Measurements from ENCODE around the gene PDE2A. TPM values are rescaled to one million over a fixed set of nuclear protein-coding genes. Genes with fewer than 3 reads are reported as not detected.
A peak's percentile ranks its signal among the peaks of the same experiment; 100 is the strongest.

Gene PDE2A
- total RNA-seq, 5 donors from 2014 or later (not counting 1 experiment from before 2014, with no cell fraction given), result 1.1 to 6.1 (median 1.7) TPM

DNA sequence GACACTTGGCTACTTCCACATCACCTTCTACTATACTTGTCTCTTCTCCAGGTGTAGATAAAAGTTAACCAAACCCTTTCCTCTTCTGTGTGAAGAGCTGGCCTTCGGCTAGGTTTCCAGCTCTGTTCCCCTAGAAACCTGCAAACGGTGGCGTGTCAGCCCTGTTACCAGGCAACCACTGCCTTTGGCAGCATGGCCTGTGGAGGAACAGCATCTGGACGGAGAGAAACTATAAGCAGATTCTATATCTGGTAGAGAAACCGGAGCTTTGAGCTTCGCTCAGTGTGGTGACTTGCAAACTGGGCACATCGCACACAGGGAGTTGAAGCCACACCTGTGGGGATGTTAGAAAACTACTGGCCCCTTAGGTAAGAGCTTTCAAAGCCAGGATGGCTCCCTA is 42.1 kb upstream of the PDE2A start:
- peaks cover 14 to 69% of the 10 kb centered on the region in 2 experiments for H3K4me1 ChIP-seq (ENCODE audit: control insufficient read depth in 1 of 2, extremely low read depth in 1 of 2, insufficient read depth in 2 of 2, low read length in 2 of 2)
- H3K27me3 ChIP-seq (replicated peaks in 1 of 2; ENCODE audit: control insufficient read depth in 2 of 2, extremely low read depth in 1 of 2, insufficient read depth in 2 of 2, low read length in 1 of 2), result no peaks in the 10 kb centered on the region
- Mint-ChIP-seq H3K27me3 (no peaks in the 10 kb centered on the region), H3K9me3 (no peaks in the 10 kb centered on the region), H3K4me3 (no peak overlapping the region), H3K4me1 (peaks cover 59 to 69% (median 65%) of the 10 kb centered on the region in 3 donors), H3K36me3 (peaks cover 15% of the 10 kb centered on the region), H3K27ac (no peak overlapping the region)
- WGBS (ENCODE audit: insufficient coverage), result 94% methylated on average over 6 of the region's 7 CpGs
- POLR2A ChIA-PET, result interaction anchor here in 1 of 2 donors (0.7 kb wide), 1 partner anchor 815 kb away, joined by 7 read pairs; no protein-coding TSS in a partner anchor
- peaks cover 12 to 64% of the 10 kb centered on the region in 2 donors for H3K36me3 ChIP-seq (ENCODE audit: control insufficient read depth in 2 of 2, extremely low read depth in 1 of 2, insufficient read depth in 1 of 2, low read length in 1 of 2)
- no peak overlapping the region for H3K4me3 ChIP-seq (ENCODE audit: control insufficient read depth in 1 of 2, extremely low read depth in 1 of 2, low read length in 1 of 2)
- DNase-seq (no peak), ATAC-seq (replicated peaks in 1 of 4) (no peak)
- CTCF ChIA-PET, result interaction anchor here (0.6 to 1.0 kb wide), 3 partner anchors 9 to 238 kb away, joined by 4 to 7 read pairs (median 4); no protein-coding TSS in a partner anchor
- H3K9me3 ChIP-seq, result no peaks in the 10 kb centered on the region
- no peak overlapping the region for H3K27ac ChIP-seq (ENCODE audit: low read length)

GRCh38 chr11:72712841-72713240 is 38.6 kb upstream of the PDE2A start:
- Histone ChIP-seq H3K27me3 (replicated peaks in 1 of 2; ENCODE audit: control insufficient read depth in 2 of 2, extremely low read depth in 1 of 2, insufficient read depth in 2 of 2, low read length in 1 of 2) (no peaks in the 10 kb centered on the region), H3K36me3 (ENCODE audit: control insufficient read depth in 2 of 2, extremely low read depth in 1 of 2, insufficient read depth in 1 of 2, low read length in 1 of 2) (peaks cover 18 to 82% of the 10 kb centered on the region in 2 donors), H3K9me3 (no peaks in the 10 kb centered on the region), H3K4me1 (ENCODE audit: control insufficient read depth in 1 of 2, extremely low read depth in 1 of 2, insufficient read depth in 2 of 2, low read length in 2 of 2) (peaks cover 0 to 34% of the 10 kb centered on the region in 2 experiments), H3K4me3 (ENCODE audit: control insufficient read depth in 1 of 2, extremely low read depth in 1 of 2, low read length in 1 of 2) (no peak overlapping the region), H3K27ac (ENCODE audit: low read length) (no peak overlapping the region)
- DNase-seq (no peak), ATAC-seq (replicated peaks in 1 of 4) (no peak)
- 100% methylated on average over 1 of the region's 10 CpGs for WGBS (ENCODE audit: insufficient coverage)
- peaks cover 33% of the 10 kb centered on the region for H3K36me3 Mint-ChIP-seq
- no peaks in the 10 kb centered on the region for H3K9me3 Mint-ChIP-seq
- peaks cover 26 to 37% (median 33%) of the 10 kb centered on the region in 3 donors for H3K4me1 Mint-ChIP-seq
- ChIA-PET CTCF (no interaction called here), POLR2A (no interaction called here)
- H3K27ac Mint-ChIP-seq, result no peak overlapping the region
- H3K4me3 Mint-ChIP-seq, result no peak overlapping the region
- no peaks in the 10 kb centered on the region for H3K27me3 Mint-ChIP-seq

DNA sequence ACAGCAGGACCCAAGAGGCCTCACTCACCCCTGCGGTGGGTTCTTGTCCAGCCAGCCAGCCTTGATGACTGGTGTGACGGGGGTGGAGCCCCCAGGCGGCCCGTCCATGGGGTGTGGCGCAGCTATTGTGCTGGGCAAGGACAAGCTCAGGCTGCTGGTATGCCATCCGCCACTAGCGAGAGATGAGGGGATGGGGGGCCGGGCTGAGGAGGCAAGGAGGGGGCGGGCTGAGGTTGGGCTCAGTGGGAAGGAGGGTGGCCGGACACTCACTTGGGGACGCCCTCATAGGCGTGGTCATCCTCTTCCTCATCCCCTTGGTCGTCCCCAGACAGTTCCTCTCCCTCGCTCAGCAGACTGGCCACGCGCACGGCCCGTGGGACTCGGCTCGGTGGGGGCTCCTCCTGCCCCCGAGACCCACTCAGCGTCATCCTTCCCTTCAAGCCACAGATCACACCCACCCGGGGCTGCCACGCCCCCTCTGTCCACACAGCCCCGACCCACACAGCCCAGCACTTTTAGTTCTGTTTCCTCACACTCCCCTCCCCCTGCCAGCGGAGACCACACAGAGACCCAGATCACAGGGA is 38.0 kb upstream of the PDE2A start:
- 89% methylated on average over 18 of the region's 26 CpGs for WGBS (ENCODE audit: insufficient coverage)
- ChIA-PET POLR2A (no interaction called here), CTCF (no interaction called here)
- no peaks in the 10 kb centered on the region for H3K9me3 Mint-ChIP-seq
- H3K4me3 Mint-ChIP-seq, result no peak overlapping the region
- no peaks in the 10 kb centered on the region for H3K27me3 Mint-ChIP-seq
- no peaks in the 10 kb centered on the region for H3K9me3 ChIP-seq
- no peaks in the 10 kb centered on the region for H3K27me3 ChIP-seq (replicated peaks in 1 of 2; ENCODE audit: control insufficient read depth in 2 of 2, extremely low read depth in 1 of 2, insufficient read depth in 2 of 2, low read length in 1 of 2)
- peaks cover 26 to 32% (median 27%) of the 10 kb centered on the region in 3 donors for H3K4me1 Mint-ChIP-seq
- ATAC-seq (replicated peaks in 1 of 4) (no peak), DNase-seq (no peak)
- H3K36me3 Mint-ChIP-seq, result peaks cover 36% of the 10 kb centered on the region
- H3K27ac Mint-ChIP-seq, result no peak overlapping the region
- H3K4me3 ChIP-seq (ENCODE audit: control insufficient read depth in 1 of 2, extremely low read depth in 1 of 2, low read length in 1 of 2), result no peak overlapping the region
- no peak overlapping the region for H3K27ac ChIP-seq (ENCODE audit: low read length)
- peaks cover 17 to 82% of the 10 kb centered on the region in 2 donors for H3K36me3 ChIP-seq (ENCODE audit: control insufficient read depth in 2 of 2, extremely low read depth in 1 of 2, insufficient read depth in 1 of 2, low read length in 1 of 2)
- peaks cover 0 to 29% of the 10 kb centered on the region in 2 experiments for H3K4me1 ChIP-seq (ENCODE audit: control insufficient read depth in 1 of 2, extremely low read depth in 1 of 2, insufficient read depth in 2 of 2, low read length in 2 of 2)

- WGBS (ENCODE audit: insufficient coverage), result 96% methylated on average over 8 of the region's 9 CpGs
- POLR2A ChIA-PET, result no interaction called here
- no peaks in the 10 kb centered on the region for H3K27me3 ChIP-seq (replicated peaks in 1 of 2; ENCODE audit: control insufficient read depth in 2 of 2, extremely low read depth in 1 of 2, insufficient read depth in 2 of 2, low read length in 1 of 2)
- ATAC-seq (replicated peaks in 1 of 4), result no peak
- H3K4me3 Mint-ChIP-seq, result no peak overlapping the region
- H3K36me3 Mint-ChIP-seq, result peaks cover 47% of the 10 kb centered on the region
- CTCF ChIA-PET, result no interaction called here
- H3K27me3 Mint-ChIP-seq, result no peaks in the 10 kb centered on the region
- H3K9me3 ChIP-seq, result no peaks in the 10 kb centered on the region
- H3K27ac Mint-ChIP-seq, result no peak overlapping the region
- H3K4me1 Mint-ChIP-seq, result peaks cover 22 to 24% (median 22%) of the 10 kb centered on the region in 3 donors
- no peaks in the 10 kb centered on the region for H3K9me3 Mint-ChIP-seq
- no peak overlapping the region for H3K27ac ChIP-seq (ENCODE audit: low read length)
- H3K36me3 ChIP-seq (ENCODE audit: control insufficient read depth in 2 of 2, extremely low read depth in 1 of 2, insufficient read depth in 1 of 2, low read length in 1 of 2), result peaks cover 28 to 85% of the 10 kb centered on the region in 2 donors
- DNase-seq, result no peak
- H3K4me3 ChIP-seq (ENCODE audit: control insufficient read depth in 1 of 2, extremely low read depth in 1 of 2, low read length in 1 of 2), result no peak overlapping the region
- H3K4me1 ChIP-seq (ENCODE audit: control insufficient read depth in 1 of 2, extremely low read depth in 1 of 2, insufficient read depth in 2 of 2, low read length in 2 of 2), result peaks cover 0 to 18% of the 10 kb centered on the region in 2 experiments
Observed at GRCh38 chr11:72711141-72711540, 36.9 kb upstream of the PDE2A start.

GRCh38 chr11:72710278-72710677 is 36.1 kb upstream of the PDE2A start:
- no peaks in the 10 kb centered on the region for H3K9me3 ChIP-seq
- H3K27me3 ChIP-seq (replicated peaks in 1 of 2; ENCODE audit: control insufficient read depth in 2 of 2, extremely low read depth in 1 of 2, insufficient read depth in 2 of 2, low read length in 1 of 2), result no peaks in the 10 kb centered on the region
- Mint-ChIP-seq H3K9me3 (no peaks in the 10 kb centered on the region), H3K4me1 (peaks cover 15 to 20% (median 19%) of the 10 kb centered on the region in 3 donors), H3K27me3 (no peaks in the 10 kb centered on the region), H3K27ac (no peak overlapping the region), H3K4me3 (no peak overlapping the region), H3K36me3 (peaks cover 53% of the 10 kb centered on the region)
- ATAC-seq (replicated peaks in 1 of 4) (no peak), DNase-seq (no peak)
- peaks cover 0 to 14% of the 10 kb centered on the region in 2 experiments for H3K4me1 ChIP-seq (ENCODE audit: control insufficient read depth in 1 of 2, extremely low read depth in 1 of 2, insufficient read depth in 2 of 2, low read length in 2 of 2)
- peaks cover 34 to 87% of the 10 kb centered on the region in 2 donors for H3K36me3 ChIP-seq (ENCODE audit: control insufficient read depth in 2 of 2, extremely low read depth in 1 of 2, insufficient read depth in 1 of 2, low read length in 1 of 2)
- WGBS (ENCODE audit: insufficient coverage), result 94% methylated on average over 9 of the region's 11 CpGs
- ChIA-PET CTCF (no interaction called here), POLR2A (no interaction called here)
- no peak overlapping the region for H3K27ac ChIP-seq (ENCODE audit: low read length)
- H3K4me3 ChIP-seq (ENCODE audit: control insufficient read depth in 1 of 2, extremely low read depth in 1 of 2, low read length in 1 of 2), result no peak overlapping the region

DNA sequence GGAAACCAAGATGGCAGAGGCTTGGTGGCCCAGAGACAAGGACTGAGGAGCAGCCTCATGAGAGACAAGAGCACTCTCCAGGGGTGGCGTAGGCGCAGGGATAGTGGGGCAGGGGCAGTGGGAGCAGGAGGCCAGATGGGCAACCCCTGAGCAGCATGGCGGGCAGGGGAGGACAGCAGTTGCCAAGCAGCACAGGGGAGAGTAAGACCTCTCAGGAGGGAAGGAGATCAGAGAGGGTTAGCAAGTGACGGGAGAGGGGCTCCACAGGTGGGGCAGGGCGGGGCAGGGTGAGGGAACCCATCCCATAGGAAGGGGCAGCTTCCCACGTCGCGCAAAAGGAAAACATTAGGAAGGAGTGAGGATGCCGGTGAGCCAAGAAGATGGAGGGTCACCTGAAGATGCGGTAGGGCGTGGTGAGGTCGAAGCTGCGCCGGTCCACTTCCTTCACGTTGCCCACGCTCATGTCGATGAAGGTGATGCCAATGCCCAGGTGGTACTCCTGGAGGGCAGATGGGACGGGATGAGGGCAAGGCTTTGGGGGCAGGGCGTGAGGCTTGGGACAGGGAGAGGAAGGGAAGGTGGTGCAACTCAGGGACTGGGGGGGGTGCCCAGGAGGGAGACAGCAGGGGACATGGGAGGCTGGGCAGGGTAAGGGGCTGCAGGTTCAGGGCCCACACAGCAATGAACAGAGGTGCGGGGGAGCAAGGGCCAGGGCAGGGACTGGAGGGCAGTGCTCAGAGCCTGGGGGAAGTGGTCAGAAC is 35.4 kb upstream of the PDE2A start:
- no peak for ATAC-seq (replicated peaks in 1 of 4)
- no peaks in the 10 kb centered on the region for H3K27me3 ChIP-seq (replicated peaks in 1 of 2; ENCODE audit: control insufficient read depth in 2 of 2, extremely low read depth in 1 of 2, insufficient read depth in 2 of 2, low read length in 1 of 2)
- CTCF ChIA-PET, result no interaction called here

More for the DNA sequence above, 35.4 kb upstream of the PDE2A start:
- no peak overlapping the region for H3K4me3 ChIP-seq (ENCODE audit: control insufficient read depth in 1 of 2, extremely low read depth in 1 of 2, low read length in 1 of 2)
- no peak overlapping the region for H3K27ac ChIP-seq (ENCODE audit: low read length)
- 99% methylated on average over 20 of the region's 20 CpGs for WGBS (ENCODE audit: insufficient coverage)
- Mint-ChIP-seq H3K27me3 (no peaks in the 10 kb centered on the region), H3K27ac (peak overlapping the region in 1 of 2 donors; percentile 69), H3K36me3 (peaks cover 58% of the 10 kb centered on the region), H3K4me1 (peaks cover 9 to 15% (median 12%) of the 10 kb centered on the region in 3 donors), H3K4me3 (no peak overlapping the region), H3K9me3 (no peaks in the 10 kb centered on the region)
- no peak for DNase-seq
- no peaks in the 10 kb centered on the region for H3K9me3 ChIP-seq
- POLR2A ChIA-PET, result interaction anchor here in 1 of 2 donors (0.7 kb wide), 1 partner anchor 61 kb away, joined by 11 read pairs; no protein-coding TSS in a partner anchor
- peaks cover 34 to 87% of the 10 kb centered on the region in 2 donors for H3K36me3 ChIP-seq (ENCODE audit: control insufficient read depth in 2 of 2, extremely low read depth in 1 of 2, insufficient read depth in 1 of 2, low read length in 1 of 2)
- H3K4me1 ChIP-seq (ENCODE audit: control insufficient read depth in 1 of 2, extremely low read depth in 1 of 2, insufficient read depth in 2 of 2, low read length in 2 of 2), result peaks cover 0 to 7% of the 10 kb centered on the region in 2 experiments
